HG03432 (cell line): ENCODE measurements around the gene CHRNB1.
A peak's percentile ranks its signal among the peaks of the same experiment; 100 is the strongest.

ENCODE experiments used
- ATAC-seq: cut with Tn5 transposase; IDR thresholded peaks from one replicate; pipeline ENCODE4 v1.9.1; 2021; ENCODE audit warnings: mild to moderate bottlenecking, moderate library complexity; ENCODE audit not compliant: unreplicated experiment

CHRNB1 gene

GRCh38 chr17:7415784-7416183, 29.1 kb upstream of the CHRNB1 start:
- no peak for ATAC-seq

- ATAC-seq: no peak
Observed at GRCh38 chr17:7416323-7416722, 28.5 kb upstream of the CHRNB1 start.

- no peak for ATAC-seq
Observed at GRCh38 chr17:7417056-7417655, 27.7 kb upstream of the CHRNB1 start.

GRCh38 chr17:7418472-7419152, 26.2 kb upstream of the CHRNB1 start:
- ATAC-seq: no peak

GRCh38 chr17:7419819-7420610, 24.8 kb upstream of the CHRNB1 start, which contains the start of gene SPEM1:
TSS of gene SPEM1 (plus strand) at chr17:7420324. CDS start at chr17:7420385, 61 bp downstream.
- ATAC-seq: no peak

GRCh38 chr17:7421186-7421585, 23.7 kb upstream of the CHRNB1 start:
- no peak for ATAC-seq

GRCh38 chr17:7423679-7424078, 21.2 kb upstream of the CHRNB1 start:
- ATAC-seq: no peak

- no peak for ATAC-seq
Observed at GRCh38 chr17:7425316-7425715, 19.5 kb upstream of the CHRNB1 start, which contains the start of gene SPEM2. TSS of gene SPEM2 (plus strand) at chr17:7425616. CDS start at chr17:7425689, 73 bp downstream.

GRCh38 chr17:7425756-7426155, 19.1 kb upstream of the CHRNB1 start:
- no peak for ATAC-seq

- no peak for ATAC-seq
Observed at GRCh38 chr17:7426203-7426863, 18.5 kb upstream of the CHRNB1 start.

GRCh38 chr17:7426896-7427489, 17.9 kb upstream of the CHRNB1 start:
- ATAC-seq: no peak

GRCh38 chr17:7427549-7427948, 17.3 kb upstream of the CHRNB1 start:
- no peak for ATAC-seq

- ATAC-seq: no peak
Observed at GRCh38 chr17:7428557-7428956, 16.3 kb upstream of the CHRNB1 start, which contains the start of gene SPEM3. TSS of gene SPEM3 (plus strand) at chr17:7428857. CDS start at chr17:7428903, 46 bp downstream.

- no peak for ATAC-seq
Observed at GRCh38 chr17:7429722-7430121, 15.1 kb upstream of the CHRNB1 start.

GRCh38 chr17:7431231-7431630, 13.6 kb upstream of the CHRNB1 start:
- no peak for ATAC-seq

GRCh38 chr17:7432296-7432695, 12.6 kb upstream of the CHRNB1 start:
- ATAC-seq: no peak

- peak; percentile 23 for ATAC-seq
Observed at GRCh38 chr17:7435676-7436555, 8.9 kb upstream of the CHRNB1 start.

GRCh38 chr17:7436556-7437368, 8.1 kb upstream of the CHRNB1 start:
- no peak for ATAC-seq

- ATAC-seq: no peak
Observed at GRCh38 chr17:7437369-7437863, 7.4 kb upstream of the CHRNB1 start.
